Activated CD4-positive, alpha-beta T cell treated with anti-CD3 and anti-CD28 coated beads, Interleukin-2, amount 10 ng/mL, durations not matched to agents 7 days and 5 days (primary cell): ENCODE results near the gene PODXL2. TPM values are rescaled to one million over a fixed set of nuclear protein-coding genes. Genes with fewer than 3 reads are reported as not detected.

ENCODE experiments used
- CTCF ChIA-PET: fragments of 350-600 bp; sonication (Branson Sonifier 250); formaldehyde crosslinking; loops from one replicate; lab custom pipeline; 2021; ENCODE audit warnings: antibody characterized with exemption; lab: Charles Lee
- POLR2A ChIA-PET: fragments of 350-600 bp; sonication (Branson Sonifier 250); formaldehyde crosslinking; loops from one replicate; lab custom pipeline; 2021; ENCODE audit warnings: antibody characterized with exemption; lab: Charles Lee
- DNase-seq: peaks from one replicate; pipeline ENCODE4 v3.0.0-alpha.2; 2020
- H3K27ac Mint-ChIP-seq: one replicate; pipeline ENCODE4 v1.8.0; 2021; ENCODE audit warnings: mild to moderate bottlenecking, moderate library complexity, mixed read lengths
- H3K27me3 Mint-ChIP-seq: one replicate; pipeline ENCODE4 v1.8.0; 2021; ENCODE audit warnings: mixed read lengths
- H3K36me3 Mint-ChIP-seq: one replicate; pipeline ENCODE4 v1.8.0; 2021; ENCODE audit warnings: low read depth, mixed read lengths
- H3K4me1 Mint-ChIP-seq: one replicate; pipeline ENCODE4 v1.8.0; 2021; ENCODE audit warnings: mixed read lengths
- H3K4me3 Mint-ChIP-seq: one replicate; pipeline ENCODE4 v1.8.0; 2021; ENCODE audit warnings: mild to moderate bottlenecking, moderate library complexity, mixed read lengths
- H3K9me3 Mint-ChIP-seq: one replicate; pipeline ENCODE4 v1.8.0; 2021; ENCODE audit warnings: mixed read lengths
- total RNA-seq, 2 experiments: library from RNA; stranded (reverse); gene quantifications; one replicate each; pipeline ENCODE4 v1.2.3, GENCODE V29; 2021

Gene PODXL2
- total RNA-seq, 2 experiments from 2014 or later, result 2.7 to 2.9 TPM

GRCh38 chr3:127707851-127708411 lies 78.9 kb downstream of the PODXL2 start:
- CTCF ChIA-PET, result no interaction called here
- no peaks in the 10 kb centered on the region for H3K36me3 Mint-ChIP-seq
- peaks cover 2% of the 10 kb centered on the region for H3K4me1 Mint-ChIP-seq
- peaks cover 2% of the 10 kb centered on the region for H3K9me3 Mint-ChIP-seq
- POLR2A ChIA-PET, result no interaction called here
- no peak for DNase-seq
- H3K27me3 Mint-ChIP-seq, result peaks cover 5% of the 10 kb centered on the region
- no peak overlapping the region for H3K4me3 Mint-ChIP-seq
- H3K27ac Mint-ChIP-seq, result no peak overlapping the region

GRCh38 chr3:127708837-127709236 lies 79.9 kb downstream of the PODXL2 start:
- CTCF ChIA-PET, result no interaction called here
- Mint-ChIP-seq H3K4me3 (no peak overlapping the region), H3K9me3 (peaks cover under 1% of the 10 kb centered on the region), H3K36me3 (no peaks in the 10 kb centered on the region), H3K4me1 (peaks cover 2% of the 10 kb centered on the region), H3K27ac (no peak overlapping the region), H3K27me3 (peaks cover 3% of the 10 kb centered on the region)
- DNase-seq, result no peak
- POLR2A ChIA-PET, result no interaction called here

- H3K27me3 Mint-ChIP-seq, result peaks cover 1% of the 10 kb centered on the region
- H3K4me1 Mint-ChIP-seq, result peaks cover under 1% of the 10 kb centered on the region
- no peak overlapping the region for H3K4me3 Mint-ChIP-seq
- ChIA-PET POLR2A (no interaction called here), CTCF (no interaction called here)
- no peak for DNase-seq
- no peaks in the 10 kb centered on the region for H3K9me3 Mint-ChIP-seq
- H3K27ac Mint-ChIP-seq, result no peak overlapping the region
- H3K36me3 Mint-ChIP-seq, result no peaks in the 10 kb centered on the region
These were observed 80.5 kb downstream of the PODXL2 start for GRCh38 chr3:127709320-127710060.

- Mint-ChIP-seq H3K4me3 (no peak overlapping the region), H3K27me3 (no peaks in the 10 kb centered on the region), H3K27ac (no peak overlapping the region), H3K4me1 (no peaks in the 10 kb centered on the region), H3K36me3 (no peaks in the 10 kb centered on the region), H3K9me3 (no peaks in the 10 kb centered on the region)
- no peak for DNase-seq
- CTCF ChIA-PET, result no interaction called here
- POLR2A ChIA-PET, result no interaction called here
These were observed 81.4 kb downstream of the PODXL2 start for GRCh38 chr3:127710155-127710941.

GRCh38 chr3:127711021-127711695 lies 82.2 kb downstream of the PODXL2 start:
- no peak for DNase-seq
- H3K9me3 Mint-ChIP-seq, result no peaks in the 10 kb centered on the region
- no peaks in the 10 kb centered on the region for H3K27me3 Mint-ChIP-seq
- H3K4me1 Mint-ChIP-seq, result no peaks in the 10 kb centered on the region
- H3K4me3 Mint-ChIP-seq, result no peak overlapping the region
- no peaks in the 10 kb centered on the region for H3K36me3 Mint-ChIP-seq
- H3K27ac Mint-ChIP-seq, result no peak overlapping the region
- POLR2A ChIA-PET, result no interaction called here
- CTCF ChIA-PET, result interaction anchor here (0.6 kb wide), 1 partner anchor 54 kb away, joined by 3 read pairs; no protein-coding TSS in a partner anchor

GRCh38 chr3:127711896-127712295 lies 82.9 kb downstream of the PODXL2 start:
- ChIA-PET POLR2A (no interaction called here), CTCF (interaction anchor here (1.4 kb wide), 1 partner anchor 16 kb away, joined by 3 read pairs; no protein-coding TSS in a partner anchor)
- no peaks in the 10 kb centered on the region for H3K36me3 Mint-ChIP-seq
- no peak for DNase-seq
- no peak overlapping the region for H3K4me3 Mint-ChIP-seq
- no peaks in the 10 kb centered on the region for H3K27me3 Mint-ChIP-seq
- no peaks in the 10 kb centered on the region for H3K4me1 Mint-ChIP-seq
- no peak overlapping the region for H3K27ac Mint-ChIP-seq
- no peaks in the 10 kb centered on the region for H3K9me3 Mint-ChIP-seq

- POLR2A ChIA-PET, result no interaction called here
- DNase-seq, result no peak
- H3K9me3 Mint-ChIP-seq, result no peaks in the 10 kb centered on the region
- H3K4me1 Mint-ChIP-seq, result no peaks in the 10 kb centered on the region
- no peak overlapping the region for H3K27ac Mint-ChIP-seq
- no peak overlapping the region for H3K4me3 Mint-ChIP-seq
- CTCF ChIA-PET, result interaction anchor here (1.4 kb wide), 1 partner anchor 16 kb away, joined by 3 read pairs; no protein-coding TSS in a partner anchor
- no peaks in the 10 kb centered on the region for H3K27me3 Mint-ChIP-seq
- H3K36me3 Mint-ChIP-seq, result no peaks in the 10 kb centered on the region
These were observed 83.5 kb downstream of the PODXL2 start for GRCh38 chr3:127712461-127712860.

GRCh38 chr3:127712881-127713771 lies 84.1 kb downstream of the PODXL2 start:
- Mint-ChIP-seq H3K27ac (no peak overlapping the region), H3K9me3 (no peaks in the 10 kb centered on the region), H3K27me3 (no peaks in the 10 kb centered on the region), H3K4me1 (no peaks in the 10 kb centered on the region), H3K36me3 (no peaks in the 10 kb centered on the region), H3K4me3 (no peak overlapping the region)
- CTCF ChIA-PET, result interaction anchor here (1.4 to 1.6 kb wide), 2 partner anchors 15 to 17 kb away, joined by 3 read pairs; no protein-coding TSS in a partner anchor
- POLR2A ChIA-PET, result no interaction called here
- no peak for DNase-seq

- DNase-seq, result no peak
- CTCF ChIA-PET, result interaction anchor here (1.6 kb wide), 1 partner anchor 16 kb away, joined by 3 read pairs; no protein-coding TSS in a partner anchor
- Mint-ChIP-seq H3K4me1 (no peaks in the 10 kb centered on the region), H3K4me3 (no peak overlapping the region), H3K27me3 (no peaks in the 10 kb centered on the region), H3K9me3 (no peaks in the 10 kb centered on the region), H3K36me3 (no peaks in the 10 kb centered on the region), H3K27ac (no peak overlapping the region)
- POLR2A ChIA-PET, result no interaction called here
These were observed 85.2 kb downstream of the PODXL2 start for GRCh38 chr3:127714125-127714571.

- DNase-seq, result no peak
- H3K4me3 Mint-ChIP-seq, result no peak overlapping the region
- ChIA-PET CTCF (interaction anchor here (1.6 kb wide), 1 partner anchor 17 kb away, joined by 3 read pairs; no protein-coding TSS in a partner anchor), POLR2A (no interaction called here)
- H3K27me3 Mint-ChIP-seq, result no peaks in the 10 kb centered on the region
- H3K27ac Mint-ChIP-seq, result no peak overlapping the region
- H3K4me1 Mint-ChIP-seq, result no peaks in the 10 kb centered on the region
- no peaks in the 10 kb centered on the region for H3K36me3 Mint-ChIP-seq
- H3K9me3 Mint-ChIP-seq, result no peaks in the 10 kb centered on the region
These were observed 85.9 kb downstream of the PODXL2 start for GRCh38 chr3:127714866-127715265.

- Mint-ChIP-seq H3K27ac (no peak overlapping the region), H3K36me3 (no peaks in the 10 kb centered on the region), H3K27me3 (no peaks in the 10 kb centered on the region), H3K4me3 (no peak overlapping the region), H3K9me3 (no peaks in the 10 kb centered on the region), H3K4me1 (no peaks in the 10 kb centered on the region)
- ChIA-PET CTCF (no interaction called here), POLR2A (no interaction called here)
- DNase-seq, result no peak
These were observed 86.5 kb downstream of the PODXL2 start for GRCh38 chr3:127715532-127715931.

- CTCF ChIA-PET, result no interaction called here
These were observed 87.4 kb downstream of the PODXL2 start for GRCh38 chr3:127716384-127716783.

More at GRCh38 chr3:127716384-127716783, 87.4 kb downstream of the PODXL2 start:
- no peaks in the 10 kb centered on the region for H3K36me3 Mint-ChIP-seq
- no peak overlapping the region for H3K4me3 Mint-ChIP-seq
- no peaks in the 10 kb centered on the region for H3K27me3 Mint-ChIP-seq
- POLR2A ChIA-PET, result interaction anchor here (0.6 kb wide), 1 partner anchor 1726 kb away, joined by 3 read pairs; no protein-coding TSS in a partner anchor
- no peaks in the 10 kb centered on the region for H3K9me3 Mint-ChIP-seq
- no peak for DNase-seq
- H3K27ac Mint-ChIP-seq, result no peak overlapping the region
- H3K4me1 Mint-ChIP-seq, result no peaks in the 10 kb centered on the region
